ENCODE measurements around the gene CNOT2.

DNA sequence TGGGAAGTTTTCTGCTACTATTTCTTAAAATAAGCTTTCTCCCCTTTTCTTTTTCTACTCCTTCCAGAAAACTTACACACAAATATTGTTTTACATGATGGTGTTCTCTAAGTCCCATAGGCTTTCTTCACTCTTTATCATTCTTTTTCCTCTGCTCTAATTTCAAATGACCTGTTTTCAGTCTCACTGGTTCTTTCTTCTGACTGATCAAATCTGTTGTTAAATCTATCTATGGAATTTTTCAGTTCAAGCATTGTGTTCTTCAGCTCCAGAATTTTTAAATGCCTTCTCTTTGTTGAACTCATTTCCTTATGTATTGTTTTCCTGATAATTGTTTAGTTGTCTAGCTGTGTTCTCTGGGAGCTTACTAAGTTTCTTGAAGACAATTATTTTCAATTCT is 29.5 kb upstream of the CNOT2 start:
- TF ChIP-seq, protein P1, sequence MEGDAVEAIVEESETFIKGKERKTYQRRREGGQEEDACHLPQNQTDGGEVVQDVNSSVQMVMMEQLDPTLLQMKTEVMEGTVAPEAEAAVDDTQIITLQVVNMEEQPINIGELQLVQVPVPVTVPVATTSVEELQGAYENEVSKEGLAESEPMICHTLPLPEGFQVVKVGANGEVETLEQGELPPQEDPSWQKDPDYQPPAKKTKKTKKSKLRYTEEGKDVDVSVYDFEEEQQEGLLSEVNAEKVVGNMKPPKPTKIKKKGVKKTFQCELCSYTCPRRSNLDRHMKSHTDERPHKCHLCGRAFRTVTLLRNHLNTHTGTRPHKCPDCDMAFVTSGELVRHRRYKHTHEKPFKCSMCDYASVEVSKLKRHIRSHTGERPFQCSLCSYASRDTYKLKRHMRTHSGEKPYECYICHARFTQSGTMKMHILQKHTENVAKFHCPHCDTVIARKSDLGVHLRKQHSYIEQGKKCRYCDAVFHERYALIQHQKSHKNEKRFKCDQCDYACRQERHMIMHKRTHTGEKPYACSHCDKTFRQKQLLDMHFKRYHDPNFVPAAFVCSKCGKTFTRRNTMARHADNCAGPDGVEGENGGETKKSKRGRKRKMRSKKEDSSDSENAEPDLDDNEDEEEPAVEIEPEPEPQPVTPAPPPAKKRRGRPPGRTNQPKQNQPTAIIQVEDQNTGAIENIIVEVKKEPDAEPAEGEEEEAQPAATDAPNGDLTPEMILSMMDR (IDR thresholded peaks at IDR 0.05): no peak
- TF ChIP-seq NRF1 (IDR thresholded peaks at IDR 0.05; ENCODE audit: low read depth, low read length) (no peak), TAF1 (IDR thresholded peaks at IDR 0.05; ENCODE audit: borderline replicate concordance, low read depth, low read length) (no peak), YY1 (IDR thresholded peaks at IDR 0.05; ENCODE audit: low read depth) (no peak), JUND (IDR thresholded peaks at IDR 0.05) (no peak), EP300 (IDR thresholded peaks at IDR 0.05; ENCODE audit: borderline replicate concordance in 1 of 2, low read depth in 1 of 2, low read length in 1 of 2) (no peak), GABPA (IDR thresholded peaks at IDR 0.05; ENCODE audit: low read depth) (no peak), USF2 (IDR thresholded peaks at IDR 0.05; ENCODE audit: borderline replicate concordance, low read depth, low read length) (no peak), RFX5 (IDR thresholded peaks at IDR 0.05; ENCODE audit: low read length) (no peak)
- TF ChIP-seq, protein P2, sequence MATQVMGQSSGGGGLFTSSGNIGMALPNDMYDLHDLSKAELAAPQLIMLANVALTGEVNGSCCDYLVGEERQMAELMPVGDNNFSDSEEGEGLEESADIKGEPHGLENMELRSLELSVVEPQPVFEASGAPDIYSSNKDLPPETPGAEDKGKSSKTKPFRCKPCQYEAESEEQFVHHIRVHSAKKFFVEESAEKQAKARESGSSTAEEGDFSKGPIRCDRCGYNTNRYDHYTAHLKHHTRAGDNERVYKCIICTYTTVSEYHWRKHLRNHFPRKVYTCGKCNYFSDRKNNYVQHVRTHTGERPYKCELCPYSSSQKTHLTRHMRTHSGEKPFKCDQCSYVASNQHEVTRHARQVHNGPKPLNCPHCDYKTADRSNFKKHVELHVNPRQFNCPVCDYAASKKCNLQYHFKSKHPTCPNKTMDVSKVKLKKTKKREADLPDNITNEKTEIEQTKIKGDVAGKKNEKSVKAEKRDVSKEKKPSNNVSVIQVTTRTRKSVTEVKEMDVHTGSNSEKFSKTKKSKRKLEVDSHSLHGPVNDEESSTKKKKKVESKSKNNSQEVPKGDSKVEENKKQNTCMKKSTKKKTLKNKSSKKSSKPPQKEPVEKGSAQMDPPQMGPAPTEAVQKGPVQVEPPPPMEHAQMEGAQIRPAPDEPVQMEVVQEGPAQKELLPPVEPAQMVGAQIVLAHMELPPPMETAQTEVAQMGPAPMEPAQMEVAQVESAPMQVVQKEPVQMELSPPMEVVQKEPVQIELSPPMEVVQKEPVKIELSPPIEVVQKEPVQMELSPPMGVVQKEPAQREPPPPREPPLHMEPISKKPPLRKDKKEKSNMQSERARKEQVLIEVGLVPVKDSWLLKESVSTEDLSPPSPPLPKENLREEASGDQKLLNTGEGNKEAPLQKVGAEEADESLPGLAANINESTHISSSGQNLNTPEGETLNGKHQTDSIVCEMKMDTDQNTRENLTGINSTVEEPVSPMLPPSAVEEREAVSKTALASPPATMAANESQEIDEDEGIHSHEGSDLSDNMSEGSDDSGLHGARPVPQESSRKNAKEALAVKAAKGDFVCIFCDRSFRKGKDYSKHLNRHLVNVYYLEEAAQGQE (IDR thresholded peaks at IDR 0.05; ENCODE audit: low read depth, low read length): no peak
- TF ChIP-seq, protein P3, sequence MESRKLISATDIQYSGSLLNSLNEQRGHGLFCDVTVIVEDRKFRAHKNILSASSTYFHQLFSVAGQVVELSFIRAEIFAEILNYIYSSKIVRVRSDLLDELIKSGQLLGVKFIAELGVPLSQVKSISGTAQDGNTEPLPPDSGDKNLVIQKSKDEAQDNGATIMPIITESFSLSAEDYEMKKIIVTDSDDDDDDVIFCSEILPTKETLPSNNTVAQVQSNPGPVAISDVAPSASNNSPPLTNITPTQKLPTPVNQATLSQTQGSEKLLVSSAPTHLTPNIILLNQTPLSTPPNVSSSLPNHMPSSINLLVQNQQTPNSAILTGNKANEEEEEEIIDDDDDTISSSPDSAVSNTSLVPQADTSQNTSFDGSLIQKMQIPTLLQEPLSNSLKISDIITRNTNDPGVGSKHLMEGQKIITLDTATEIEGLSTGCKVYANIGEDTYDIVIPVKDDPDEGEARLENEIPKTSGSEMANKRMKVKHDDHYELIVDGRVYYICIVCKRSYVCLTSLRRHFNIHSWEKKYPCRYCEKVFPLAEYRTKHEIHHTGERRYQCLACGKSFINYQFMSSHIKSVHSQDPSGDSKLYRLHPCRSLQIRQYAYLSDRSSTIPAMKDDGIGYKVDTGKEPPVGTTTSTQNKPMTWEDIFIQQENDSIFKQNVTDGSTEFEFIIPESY (IDR thresholded peaks at IDR 0.05; ENCODE audit: borderline replicate concordance, low read depth): no peak
- TF ChIP-seq, protein P4, sequence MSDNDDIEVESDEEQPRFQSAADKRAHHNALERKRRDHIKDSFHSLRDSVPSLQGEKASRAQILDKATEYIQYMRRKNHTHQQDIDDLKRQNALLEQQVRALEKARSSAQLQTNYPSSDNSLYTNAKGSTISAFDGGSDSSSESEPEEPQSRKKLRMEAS (IDR thresholded peaks at IDR 0.05; ENCODE audit: low read depth): no peak

All from SK-N-SH (cell line).